Sigmoid colon (tissue), 7 donors: ENCODE data around the gene FBXO10. TPM values are rescaled to one million over a fixed set of nuclear protein-coding genes. Genes with fewer than 3 reads are reported as not detected.

Experiments
- DNase-seq: peaks from one replicate; pipeline ENCODE4 v3.0.0-alpha.2; 2019
- H3K27ac ChIP-seq, 4 donors: fragments of 200-600 bp; sonication (generic); one replicate each; pipeline ENCODE4 v1.5.1; 2016 to 2019; ENCODE audit warnings: mild to moderate bottlenecking in 1 of 4
- H3K27me3 ChIP-seq, 3 donors: fragments of 200-600 bp; sonication (generic); one replicate each; pipeline ENCODE4 v1.5.1; 2019; ENCODE audit warnings: mild to moderate bottlenecking in 1 of 3
- H3K36me3 ChIP-seq, 4 donors: fragments of 200-600 bp; sonication (generic); one replicate each; pipeline ENCODE4 v1.5.1; 2016 to 2019
- H3K4me1 ChIP-seq, 4 donors: fragments of 200-600 bp; sonication (generic); one replicate each; pipeline ENCODE4 v1.5.1; 2017 to 2019
- H3K4me3 ChIP-seq, 4 donors: fragments of 200-600 bp; sonication (generic); one replicate each; pipeline ENCODE4 v1.5.1; 2017 to 2019; ENCODE audit warnings: mild to moderate bottlenecking in 2 of 4, moderate library complexity in 1 of 4
- H3K9me3 ChIP-seq, 4 donors: fragments of 200-600 bp in 3 of 4; sonication (generic) in 3 of 4; one replicate each; pipeline versions ENCODE4 v1.5.1 to v1.6.1; 2013 to 2019
- EP300 ChIP-seq, 4 donors: sonication (generic); formaldehyde crosslinking; IDR thresholded peaks; one replicate each; pipeline ENCODE4 v1.6.1; 2017; ENCODE audit warnings: antibody characterized with exemption in 4 of 4
- POLR2A ChIP-seq, 2 donors: fragments of 450-650 bp; IDR thresholded peaks; one replicate each; pipeline ENCODE4 v1.6.1; 2016; ENCODE audit warnings: antibody characterized with exemption in 2 of 2, mild to moderate bottlenecking in 2 of 2, moderate library complexity in 2 of 2
- POLR2AphosphoS5 ChIP-seq, 4 donors: sonication (generic); formaldehyde crosslinking; IDR thresholded peaks; one replicate each; pipeline ENCODE4 v1.6.1; 2017; ENCODE audit warnings: antibody characterized with exemption in 4 of 4
- WGBS, 2 donors: extraction: QIAGEN DNeasy Blood & Tissue Kit; methylation state at CpG; one replicate each; pipeline ENCODE4 v1.1.7; 2013; 5-methylcytosine and 5-hydroxymethylcytosine counted together
- intact Hi-C: fragments of 100-400 bp; cut with DNase I; formaldehyde crosslinking; loops from one replicate; pipeline ENCODE4 v1.15.1; 2023
- polyA plus RNA-seq, 3 donors: library from polyadenylated mRNA; stranded (reverse); fragments of 200-250 nt; gene quantifications; one replicate each; pipeline ENCODE4 v1.2.3, GENCODE V29; 2013
- total RNA-seq, 4 donors: library from RNA; depleted of rRNA; stranded (reverse); fragments of >200 nt; gene quantifications; one replicate each; pipeline ENCODE4 v1.1.0, GENCODE V29; 2016
- TF ChIP-seq, protein P1 (sequence below), 4 experiments: fragments of 450-650 bp in 3 of 4; fragments of 200-600 bp in 1 of 4; IDR thresholded peaks; one replicate each; pipeline ENCODE4 v1.5.1; 2016 to 2019; ENCODE audit warnings: antibody characterized with exemption in 4 of 4, mild to moderate bottlenecking in 3 of 4, moderate library complexity in 2 of 4
- donor health status: healthy with polysubstance abuse.
- donor health status: Bipolar disorder and iron deficiency.
- donor health status: healthy.

Gene FBXO10
- total and polyA plus RNA-seq, 7 donors: 0.60 to 19.4 (median 14.8) TPM

DNA sequence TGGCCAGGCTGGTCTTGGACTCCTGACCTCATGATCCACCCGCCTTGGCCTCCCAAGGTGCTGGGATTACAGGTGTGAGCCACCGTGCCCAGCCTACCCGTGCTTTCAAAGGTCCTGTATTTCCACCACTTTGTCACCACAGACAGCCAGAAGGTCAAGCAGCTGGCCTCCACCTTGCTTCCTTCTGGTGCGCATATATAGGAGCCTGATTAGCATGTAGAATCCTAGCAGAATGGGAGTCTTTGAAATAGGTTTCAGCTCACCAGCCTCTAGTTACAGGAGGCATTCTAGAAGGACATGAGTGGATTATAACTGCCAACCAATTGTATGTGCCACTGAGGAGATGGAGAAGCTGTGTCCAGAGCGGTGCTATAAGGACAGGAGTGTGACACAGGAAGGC, 71.6 kb downstream of the FBXO10 start:
- Histone ChIP-seq H3K36me3 (peaks cover 0 to 82% (median 40%) of the 10 kb centered on the region in 4 donors), H3K4me3 (no peak overlapping the region), H3K27me3 (no peaks in the 10 kb centered on the region), H3K9me3 (no peaks in the 10 kb centered on the region), H3K4me1 (no peaks in the 10 kb centered on the region), H3K27ac (no peak overlapping the region)
- WGBS, 2 donors: 82 to 97% methylated on average over 5 of the region's 5 CpGs
- no peak for TF ChIP-seq POLR2A (IDR thresholded peaks at IDR 0.05)
- TF ChIP-seq EP300 (IDR thresholded peaks at IDR 0.05): no peak
- TF ChIP-seq, protein P1, sequence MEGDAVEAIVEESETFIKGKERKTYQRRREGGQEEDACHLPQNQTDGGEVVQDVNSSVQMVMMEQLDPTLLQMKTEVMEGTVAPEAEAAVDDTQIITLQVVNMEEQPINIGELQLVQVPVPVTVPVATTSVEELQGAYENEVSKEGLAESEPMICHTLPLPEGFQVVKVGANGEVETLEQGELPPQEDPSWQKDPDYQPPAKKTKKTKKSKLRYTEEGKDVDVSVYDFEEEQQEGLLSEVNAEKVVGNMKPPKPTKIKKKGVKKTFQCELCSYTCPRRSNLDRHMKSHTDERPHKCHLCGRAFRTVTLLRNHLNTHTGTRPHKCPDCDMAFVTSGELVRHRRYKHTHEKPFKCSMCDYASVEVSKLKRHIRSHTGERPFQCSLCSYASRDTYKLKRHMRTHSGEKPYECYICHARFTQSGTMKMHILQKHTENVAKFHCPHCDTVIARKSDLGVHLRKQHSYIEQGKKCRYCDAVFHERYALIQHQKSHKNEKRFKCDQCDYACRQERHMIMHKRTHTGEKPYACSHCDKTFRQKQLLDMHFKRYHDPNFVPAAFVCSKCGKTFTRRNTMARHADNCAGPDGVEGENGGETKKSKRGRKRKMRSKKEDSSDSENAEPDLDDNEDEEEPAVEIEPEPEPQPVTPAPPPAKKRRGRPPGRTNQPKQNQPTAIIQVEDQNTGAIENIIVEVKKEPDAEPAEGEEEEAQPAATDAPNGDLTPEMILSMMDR (IDR thresholded peaks at IDR 0.05): no peak
- TF ChIP-seq POLR2AphosphoS5 (IDR thresholded peaks at IDR 0.05): no peak
- intact Hi-C loops: no loop called here
- DNase-seq: no peak

DNA sequence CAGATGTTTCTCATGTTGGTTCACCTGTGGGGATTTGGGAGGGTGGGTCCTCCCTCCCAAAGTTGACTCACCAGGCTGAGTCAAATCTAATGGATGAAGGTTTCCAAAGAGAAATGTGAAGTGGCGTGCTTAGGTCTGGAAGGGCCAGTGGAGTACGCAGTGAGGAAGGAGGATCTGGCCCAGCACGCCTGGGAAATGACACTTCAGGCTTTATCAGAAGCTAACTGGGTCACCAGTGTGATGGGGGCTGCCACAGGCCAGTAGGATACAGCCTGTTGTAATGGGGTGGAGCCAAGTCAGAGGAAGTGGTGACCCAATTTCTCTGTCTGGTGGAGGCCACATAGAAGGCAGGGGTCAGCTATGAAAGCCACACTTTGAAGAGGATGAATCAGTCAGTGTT, 72.4 kb downstream of the FBXO10 start:
- H3K27me3 ChIP-seq: no peaks in the 10 kb centered on the region
- DNase-seq: no peak
- no peaks in the 10 kb centered on the region for H3K9me3 ChIP-seq
- peaks cover 0 to 83% (median 44%) of the 10 kb centered on the region in 4 donors for H3K36me3 ChIP-seq
- WGBS, 2 donors: 91 to 93% methylated on average over 3 of the region's 3 CpGs
- H3K4me1 ChIP-seq: no peaks in the 10 kb centered on the region
- intact Hi-C loops: no loop called here
- TF ChIP-seq, protein P1 (IDR thresholded peaks at IDR 0.05): no peak
- TF ChIP-seq POLR2AphosphoS5 (IDR thresholded peaks at IDR 0.05): no peak
- TF ChIP-seq EP300 (IDR thresholded peaks at IDR 0.05): no peak
- TF ChIP-seq POLR2A (IDR thresholded peaks at IDR 0.05): no peak
- H3K27ac ChIP-seq: no peak overlapping the region
- no peak overlapping the region for H3K4me3 ChIP-seq

DNA sequence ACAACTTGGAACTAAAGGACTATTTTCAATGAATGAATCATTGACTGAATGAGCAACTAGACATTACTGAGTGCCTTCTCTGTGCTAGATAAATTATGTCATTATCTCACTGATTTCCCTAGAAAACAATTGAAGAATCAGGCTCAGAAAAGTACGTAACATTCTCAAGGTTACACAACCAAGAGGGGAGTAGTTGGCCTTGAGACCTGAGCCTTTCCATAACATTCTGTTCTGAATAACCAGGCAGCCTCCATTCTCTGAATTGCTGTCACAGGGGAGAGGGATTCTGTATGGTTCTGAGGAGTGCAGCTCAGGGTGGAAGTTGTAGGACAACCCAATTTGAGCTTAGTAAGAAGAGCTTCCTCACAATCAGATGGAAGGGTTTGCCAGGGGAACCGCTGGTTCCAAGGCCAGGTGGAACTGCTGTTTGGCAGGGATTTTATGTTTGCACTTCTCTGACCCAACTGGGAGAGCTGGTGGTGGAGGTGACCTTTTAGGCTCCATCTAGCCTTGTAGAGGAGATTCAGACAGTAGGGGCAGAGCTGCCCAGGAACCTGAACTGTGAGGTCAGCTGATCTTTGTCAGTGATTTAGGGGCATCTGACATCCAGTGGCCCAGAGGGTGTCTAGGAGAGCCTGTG, 74.1 kb downstream of the FBXO10 start:
- H3K27me3 ChIP-seq: no peaks in the 10 kb centered on the region
- intact Hi-C loops: no loop called here
- no peak overlapping the region for H3K27ac ChIP-seq
- H3K4me1 ChIP-seq: no peaks in the 10 kb centered on the region
- WGBS, 2 donors: 64 to 97% methylated on average over 2 of the region's 2 CpGs
- no peaks in the 10 kb centered on the region for H3K9me3 ChIP-seq
- no peak overlapping the region for H3K4me3 ChIP-seq
- H3K36me3 ChIP-seq: peaks cover 0 to 83% (median 59%) of the 10 kb centered on the region in 4 donors
- TF ChIP-seq POLR2A (IDR thresholded peaks at IDR 0.05): no peak
- TF ChIP-seq EP300 (IDR thresholded peaks at IDR 0.05): no peak
- TF ChIP-seq, protein P1 (IDR thresholded peaks at IDR 0.05): no peak
- no peak for TF ChIP-seq POLR2AphosphoS5 (IDR thresholded peaks at IDR 0.05)
- no peak for DNase-seq

DNA sequence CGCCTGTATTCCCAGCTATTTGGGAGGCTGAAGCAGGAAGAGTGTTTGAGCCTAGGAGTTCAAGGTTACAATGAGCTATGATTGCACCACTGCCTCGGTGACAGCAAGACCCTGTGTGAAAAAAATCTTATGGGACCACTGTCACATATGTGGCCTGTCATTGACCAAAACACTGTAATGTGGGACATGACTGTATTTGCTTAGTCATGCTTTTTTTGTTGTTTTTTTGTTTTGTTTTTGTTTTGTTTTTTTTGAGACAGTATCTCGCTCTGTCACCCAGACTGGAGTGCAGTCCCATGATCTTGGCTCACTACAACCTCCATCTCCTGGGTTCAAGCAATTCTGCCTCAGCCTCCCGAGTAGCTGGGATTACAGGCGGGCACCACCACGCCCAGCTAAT, 76.9 kb downstream of the FBXO10 start:
- DNase-seq: no peak
- Histone ChIP-seq H3K9me3 (no peaks in the 10 kb centered on the region), H3K4me1 (no peaks in the 10 kb centered on the region), H3K27ac (no peak overlapping the region), H3K27me3 (no peaks in the 10 kb centered on the region), H3K4me3 (no peak overlapping the region), H3K36me3 (peaks cover 0 to 97% (median 69%) of the 10 kb centered on the region in 4 donors)
- 87 to 97% methylated on average over 6 of the region's 6 CpGs for WGBS, 2 donors
- TF ChIP-seq POLR2AphosphoS5 (IDR thresholded peaks at IDR 0.05): no peak
- no peak for TF ChIP-seq POLR2A (IDR thresholded peaks at IDR 0.05)
- TF ChIP-seq, protein P1 (IDR thresholded peaks at IDR 0.05): no peak
- TF ChIP-seq EP300 (IDR thresholded peaks at IDR 0.05): no peak
- intact Hi-C loops: no loop called here

DNA sequence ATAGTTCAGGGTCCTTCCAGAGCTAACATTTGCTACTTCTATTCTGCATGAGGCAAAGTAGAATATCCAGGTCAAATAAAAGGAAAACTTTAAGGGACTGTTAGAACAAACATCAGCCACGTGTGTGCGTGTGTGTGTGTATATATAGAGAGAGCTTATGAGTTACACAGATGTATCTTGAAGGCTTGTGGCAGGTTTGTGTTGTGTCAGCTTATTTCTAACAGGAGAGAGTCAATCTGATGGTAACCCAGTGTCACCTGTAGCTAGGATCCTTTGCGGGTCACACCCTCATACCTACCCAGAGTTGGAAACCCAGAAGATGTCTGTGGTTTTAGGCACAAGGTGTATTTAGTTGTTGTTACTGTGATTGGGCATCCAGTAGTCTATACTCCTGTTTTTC, 77.7 kb downstream of the FBXO10 start:
- no peaks in the 10 kb centered on the region for H3K9me3 ChIP-seq
- intact Hi-C loops: no loop called here
- no peaks in the 10 kb centered on the region for H3K4me1 ChIP-seq
- WGBS, 2 donors: 57 to 95% methylated on average over 3 of the region's 3 CpGs
- DNase-seq: no peak
- peaks cover 4 to 97% (median 71%) of the 10 kb centered on the region in 4 donors for H3K36me3 ChIP-seq
- TF ChIP-seq POLR2A (IDR thresholded peaks at IDR 0.05): no peak
- TF ChIP-seq EP300 (IDR thresholded peaks at IDR 0.05): no peak
- no peak for TF ChIP-seq POLR2AphosphoS5 (IDR thresholded peaks at IDR 0.05)
- TF ChIP-seq, protein P1 (IDR thresholded peaks at IDR 0.05): no peak
- no peak overlapping the region for H3K27ac ChIP-seq
- no peaks in the 10 kb centered on the region for H3K27me3 ChIP-seq
- H3K4me3 ChIP-seq: no peak overlapping the region
